ENCODE measurements around the gene SPRYD4. TPM values are rescaled to one million over a fixed set of nuclear protein-coding genes. Genes with fewer than 3 reads are reported as not detected.
A peak's percentile ranks its signal among the peaks of the same experiment; 100 is the strongest.

Gene SPRYD4
- total and polyA plus RNA-seq, 9 of the 15 experiments (the other 6 are each of a cell fraction or from before 2014, with no cell fraction given): 1.8 to 4.7 (median 2.8) TPM

DNA sequence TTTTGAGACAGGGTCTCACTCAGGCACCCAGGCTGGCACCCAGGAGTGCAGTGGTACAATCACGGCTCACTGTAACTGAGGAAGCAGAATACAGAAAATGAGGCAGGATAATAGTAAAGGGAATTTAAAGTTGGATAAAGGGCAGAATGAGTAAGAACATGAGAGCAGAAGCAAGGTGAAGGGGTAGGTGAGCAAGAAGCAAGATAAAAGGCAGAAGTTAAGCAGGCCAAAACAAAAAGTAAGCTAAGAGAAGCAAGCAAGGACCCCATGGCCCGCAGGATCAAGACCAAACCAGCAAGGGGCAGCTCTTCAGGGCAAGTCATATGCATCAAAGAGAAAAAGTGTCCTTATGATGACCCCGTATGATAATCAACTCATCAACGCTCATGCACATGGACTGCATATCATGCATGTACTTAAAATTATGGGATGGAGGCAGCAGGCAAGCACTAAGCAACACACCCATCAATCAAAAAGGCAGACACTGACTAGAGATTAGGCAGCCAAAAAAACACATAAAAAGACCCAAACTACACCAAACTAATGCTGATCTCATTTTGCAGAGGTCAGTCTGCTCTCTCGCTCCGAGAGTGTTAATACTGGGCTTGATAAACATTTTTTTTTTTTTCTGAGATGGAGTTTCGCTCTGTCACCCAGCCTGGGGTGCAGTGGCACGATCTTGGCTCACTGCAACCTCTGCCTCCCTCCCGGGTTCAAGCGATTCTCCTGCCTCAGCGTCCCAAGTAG is 30.8 kb upstream of the SPRYD4 start (continued):
- TF ChIP-seq, protein P1, sequence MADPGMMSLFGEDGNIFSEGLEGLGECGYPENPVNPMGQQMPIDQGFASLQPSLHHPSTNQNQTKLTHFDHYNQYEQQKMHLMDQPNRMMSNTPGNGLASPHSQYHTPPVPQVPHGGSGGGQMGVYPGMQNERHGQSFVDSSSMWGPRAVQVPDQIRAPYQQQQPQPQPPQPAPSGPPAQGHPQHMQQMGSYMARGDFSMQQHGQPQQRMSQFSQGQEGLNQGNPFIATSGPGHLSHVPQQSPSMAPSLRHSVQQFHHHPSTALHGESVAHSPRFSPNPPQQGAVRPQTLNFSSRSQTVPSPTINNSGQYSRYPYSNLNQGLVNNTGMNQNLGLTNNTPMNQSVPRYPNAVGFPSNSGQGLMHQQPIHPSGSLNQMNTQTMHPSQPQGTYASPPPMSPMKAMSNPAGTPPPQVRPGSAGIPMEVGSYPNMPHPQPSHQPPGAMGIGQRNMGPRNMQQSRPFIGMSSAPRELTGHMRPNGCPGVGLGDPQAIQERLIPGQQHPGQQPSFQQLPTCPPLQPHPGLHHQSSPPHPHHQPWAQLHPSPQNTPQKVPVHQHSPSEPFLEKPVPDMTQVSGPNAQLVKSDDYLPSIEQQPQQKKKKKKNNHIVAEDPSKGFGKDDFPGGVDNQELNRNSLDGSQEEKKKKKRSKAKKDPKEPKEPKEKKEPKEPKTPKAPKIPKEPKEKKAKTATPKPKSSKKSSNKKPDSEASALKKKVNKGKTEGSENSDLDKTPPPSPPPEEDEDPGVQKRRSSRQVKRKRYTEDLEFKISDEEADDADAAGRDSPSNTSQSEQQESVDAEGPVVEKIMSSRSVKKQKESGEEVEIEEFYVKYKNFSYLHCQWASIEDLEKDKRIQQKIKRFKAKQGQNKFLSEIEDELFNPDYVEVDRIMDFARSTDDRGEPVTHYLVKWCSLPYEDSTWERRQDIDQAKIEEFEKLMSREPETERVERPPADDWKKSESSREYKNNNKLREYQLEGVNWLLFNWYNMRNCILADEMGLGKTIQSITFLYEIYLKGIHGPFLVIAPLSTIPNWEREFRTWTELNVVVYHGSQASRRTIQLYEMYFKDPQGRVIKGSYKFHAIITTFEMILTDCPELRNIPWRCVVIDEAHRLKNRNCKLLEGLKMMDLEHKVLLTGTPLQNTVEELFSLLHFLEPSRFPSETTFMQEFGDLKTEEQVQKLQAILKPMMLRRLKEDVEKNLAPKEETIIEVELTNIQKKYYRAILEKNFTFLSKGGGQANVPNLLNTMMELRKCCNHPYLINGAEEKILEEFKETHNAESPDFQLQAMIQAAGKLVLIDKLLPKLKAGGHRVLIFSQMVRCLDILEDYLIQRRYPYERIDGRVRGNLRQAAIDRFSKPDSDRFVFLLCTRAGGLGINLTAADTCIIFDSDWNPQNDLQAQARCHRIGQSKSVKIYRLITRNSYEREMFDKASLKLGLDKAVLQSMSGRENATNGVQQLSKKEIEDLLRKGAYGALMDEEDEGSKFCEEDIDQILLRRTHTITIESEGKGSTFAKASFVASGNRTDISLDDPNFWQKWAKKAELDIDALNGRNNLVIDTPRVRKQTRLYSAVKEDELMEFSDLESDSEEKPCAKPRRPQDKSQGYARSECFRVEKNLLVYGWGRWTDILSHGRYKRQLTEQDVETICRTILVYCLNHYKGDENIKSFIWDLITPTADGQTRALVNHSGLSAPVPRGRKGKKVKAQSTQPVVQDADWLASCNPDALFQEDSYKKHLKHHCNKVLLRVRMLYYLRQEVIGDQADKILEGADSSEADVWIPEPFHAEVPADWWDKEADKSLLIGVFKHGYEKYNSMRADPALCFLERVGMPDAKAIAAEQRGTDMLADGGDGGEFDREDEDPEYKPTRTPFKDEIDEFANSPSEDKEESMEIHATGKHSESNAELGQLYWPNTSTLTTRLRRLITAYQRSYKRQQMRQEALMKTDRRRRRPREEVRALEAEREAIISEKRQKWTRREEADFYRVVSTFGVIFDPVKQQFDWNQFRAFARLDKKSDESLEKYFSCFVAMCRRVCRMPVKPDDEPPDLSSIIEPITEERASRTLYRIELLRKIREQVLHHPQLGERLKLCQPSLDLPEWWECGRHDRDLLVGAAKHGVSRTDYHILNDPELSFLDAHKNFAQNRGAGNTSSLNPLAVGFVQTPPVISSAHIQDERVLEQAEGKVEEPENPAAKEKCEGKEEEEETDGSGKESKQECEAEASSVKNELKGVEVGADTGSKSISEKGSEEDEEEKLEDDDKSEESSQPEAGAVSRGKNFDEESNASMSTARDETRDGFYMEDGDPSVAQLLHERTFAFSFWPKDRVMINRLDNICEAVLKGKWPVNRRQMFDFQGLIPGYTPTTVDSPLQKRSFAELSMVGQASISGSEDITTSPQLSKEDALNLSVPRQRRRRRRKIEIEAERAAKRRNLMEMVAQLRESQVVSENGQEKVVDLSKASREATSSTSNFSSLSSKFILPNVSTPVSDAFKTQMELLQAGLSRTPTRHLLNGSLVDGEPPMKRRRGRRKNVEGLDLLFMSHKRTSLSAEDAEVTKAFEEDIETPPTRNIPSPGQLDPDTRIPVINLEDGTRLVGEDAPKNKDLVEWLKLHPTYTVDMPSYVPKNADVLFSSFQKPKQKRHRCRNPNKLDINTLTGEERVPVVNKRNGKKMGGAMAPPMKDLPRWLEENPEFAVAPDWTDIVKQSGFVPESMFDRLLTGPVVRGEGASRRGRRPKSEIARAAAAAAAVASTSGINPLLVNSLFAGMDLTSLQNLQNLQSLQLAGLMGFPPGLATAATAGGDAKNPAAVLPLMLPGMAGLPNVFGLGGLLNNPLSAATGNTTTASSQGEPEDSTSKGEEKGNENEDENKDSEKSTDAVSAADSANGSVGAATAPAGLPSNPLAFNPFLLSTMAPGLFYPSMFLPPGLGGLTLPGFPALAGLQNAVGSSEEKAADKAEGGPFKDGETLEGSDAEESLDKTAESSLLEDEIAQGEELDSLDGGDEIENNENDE (IDR thresholded peaks at IDR 0.05; ENCODE audit: low read depth, low read length): no peak
- TF ChIP-seq JUND (IDR thresholded peaks at IDR 0.05; ENCODE audit: borderline replicate concordance, low read depth, low read length): peak; percentile 72; the same call in 1 of the 2 replicates
- peak; percentile 57; the same call in 2 of the 3 replicates for TF ChIP-seq JUND (tag; IDR thresholded peaks at IDR 0.05; ENCODE audit: borderline replicate concordance, low read depth, low read length)
- TF ChIP-seq MYBL2 (IDR thresholded peaks at IDR 0.05; ENCODE audit: low read depth): no peak
- TF ChIP-seq MYBL2 (CRISPR knock-in tag; IDR thresholded peaks at IDR 0.05; ENCODE audit: borderline replicate concordance): no peak
- TF ChIP-seq ZFP1 (CRISPR knock-in tag; IDR thresholded peaks at IDR 0.05): no peak
- TF ChIP-seq YY1 (IDR thresholded peaks at IDR 0.05; ENCODE audit: borderline replicate concordance in 1 of 3, control insufficient read depth in 1 of 3, extremely low read depth in 1 of 3, insufficient read depth in 3 of 3, insufficient read length in 1 of 3, insufficient replicate concordance in 2 of 3, low read depth in 1 of 3, low read length in 2 of 3): no peak
- no peak for TF ChIP-seq ZNF347 (CRISPR knock-in tag; IDR thresholded peaks at IDR 0.05; ENCODE audit: low read depth)
- no peak for TF ChIP-seq STAG1 (CRISPR knock-in tag; IDR thresholded peaks at IDR 0.05; ENCODE audit: borderline replicate concordance)
- TF ChIP-seq FOXA3 (CRISPR knock-in tag; conservative IDR thresholded peaks at IDR 0.05 in 1 of 2, IDR thresholded peaks at IDR 0.05 in 1 of 2): no peak

Measured in K562 (cell line).